CD1c-positive myeloid dendritic cell (primary cell): ENCODE results near the gene ITGB7.

Experiments used
- DNase-seq: peaks from one replicate; pipeline ENCODE4 v3.0.0-alpha.2; 2016; ENCODE audit errors: extremely low spot score

Gene ITGB7

DNA sequence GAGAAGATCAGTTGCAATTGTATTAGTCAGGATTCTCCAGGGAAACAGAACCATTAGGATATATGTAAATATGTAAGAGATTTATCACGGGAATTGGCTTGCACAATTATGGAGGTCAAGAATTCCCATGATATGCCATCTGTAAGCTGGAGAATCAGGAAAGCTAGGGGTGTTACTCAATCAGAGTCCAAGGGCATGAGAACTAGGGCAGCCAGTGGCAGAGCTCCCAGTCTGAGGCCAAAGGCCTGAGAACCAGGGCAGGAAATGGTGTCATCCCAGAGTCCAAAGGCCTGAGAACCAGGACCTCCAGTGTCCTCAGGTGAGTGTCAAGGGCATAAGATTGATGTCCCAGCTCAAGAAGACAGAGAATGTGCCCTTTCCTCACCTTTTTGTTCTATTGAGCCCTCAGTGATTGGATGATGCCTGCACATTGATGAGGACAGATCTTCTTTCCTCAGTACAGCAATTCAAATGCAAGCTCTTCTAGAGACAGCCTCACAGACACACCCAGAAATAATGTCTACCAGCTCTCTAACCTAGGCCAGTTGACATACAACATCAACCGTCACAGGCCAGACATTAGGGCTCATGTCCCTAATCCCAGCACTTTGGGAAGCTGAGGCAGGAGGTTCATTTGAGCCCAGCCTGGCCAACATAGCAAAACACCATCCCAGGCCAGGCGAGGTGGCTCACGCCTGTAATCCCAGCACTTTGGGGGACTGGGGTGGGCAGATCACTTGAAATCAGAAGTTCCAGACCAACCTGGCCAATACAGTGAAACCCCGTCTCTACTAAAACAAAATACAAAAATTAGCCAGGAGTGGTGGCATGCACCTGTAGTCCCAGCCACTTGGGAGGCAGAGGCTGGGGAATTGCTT, 61.4 kb downstream of the ITGB7 start:
- no peak for DNase-seq

DNA sequence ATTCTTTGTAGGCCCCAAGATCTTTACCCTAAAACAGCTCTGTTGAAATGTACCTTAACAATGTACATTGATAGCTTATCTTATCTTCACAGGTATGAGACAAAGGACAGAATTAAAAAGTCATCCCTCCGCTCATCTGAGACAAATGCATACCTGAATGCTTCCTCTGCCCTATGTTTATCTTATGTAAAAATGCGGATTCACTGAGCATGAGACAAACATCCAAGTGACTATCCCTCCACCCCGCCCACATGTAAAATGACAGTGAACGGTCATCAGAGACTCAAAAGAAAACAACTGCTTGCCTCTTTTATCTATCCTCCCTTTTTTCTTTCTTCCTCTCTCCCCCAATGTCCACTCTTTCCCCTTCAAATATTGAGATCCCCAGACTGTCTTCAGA, 63.7 kb downstream of the ITGB7 start:
- DNase-seq, result no peak
